ENCODE results near the gene ASCL5. TPM values are rescaled to one million over a fixed set of nuclear protein-coding genes. Genes with fewer than 3 reads are reported as not detected.

The ASCL5 gene
- total RNA-seq, 1 donor from 2014 or later: not detected

DNA sequence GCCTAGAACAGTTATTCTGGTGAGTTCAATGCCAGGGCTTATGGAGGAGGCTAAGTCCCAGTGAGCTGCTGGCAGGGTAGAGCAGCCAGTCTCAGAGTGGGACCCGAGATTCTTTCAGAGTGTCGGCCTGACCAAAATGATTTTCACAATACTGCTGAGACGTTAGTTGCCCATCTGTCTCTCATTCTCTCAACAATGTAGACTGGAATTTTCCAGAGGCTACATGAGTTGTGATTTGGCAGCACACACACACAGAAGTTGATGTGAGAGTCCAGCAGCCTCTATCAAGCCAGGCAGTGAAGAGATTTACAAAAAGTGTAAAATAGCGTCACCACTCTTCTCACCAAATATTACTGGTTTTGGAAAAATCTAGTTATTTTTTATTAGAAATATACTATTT lies 36.4 kb downstream of the ASCL5 start:
- no peak for DNase-seq (ENCODE audit: extremely low read depth, low read depth, low spot score)

DNA sequence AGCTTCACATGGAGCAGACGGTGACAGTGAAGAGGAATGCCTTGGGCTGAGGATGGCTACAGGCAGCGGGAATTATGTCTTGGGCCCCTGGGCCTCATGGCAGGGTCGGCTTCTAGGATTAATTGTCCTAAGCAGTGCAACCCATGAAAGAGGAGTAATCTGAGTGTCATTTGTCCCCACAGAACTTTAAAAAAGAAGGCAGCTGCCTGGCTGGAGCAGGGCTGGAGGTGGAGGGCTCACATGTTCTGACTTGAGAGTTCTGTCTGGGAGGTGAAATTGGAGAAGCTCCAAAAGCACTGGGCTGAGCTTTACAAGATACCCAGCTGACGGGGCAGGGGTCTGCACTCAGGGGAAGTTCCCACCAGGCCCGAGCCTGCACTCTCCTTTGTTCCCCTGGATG lies 37.4 kb downstream of the ASCL5 start:
- no peak for DNase-seq (ENCODE audit: extremely low read depth, low read depth, low spot score)

DNA sequence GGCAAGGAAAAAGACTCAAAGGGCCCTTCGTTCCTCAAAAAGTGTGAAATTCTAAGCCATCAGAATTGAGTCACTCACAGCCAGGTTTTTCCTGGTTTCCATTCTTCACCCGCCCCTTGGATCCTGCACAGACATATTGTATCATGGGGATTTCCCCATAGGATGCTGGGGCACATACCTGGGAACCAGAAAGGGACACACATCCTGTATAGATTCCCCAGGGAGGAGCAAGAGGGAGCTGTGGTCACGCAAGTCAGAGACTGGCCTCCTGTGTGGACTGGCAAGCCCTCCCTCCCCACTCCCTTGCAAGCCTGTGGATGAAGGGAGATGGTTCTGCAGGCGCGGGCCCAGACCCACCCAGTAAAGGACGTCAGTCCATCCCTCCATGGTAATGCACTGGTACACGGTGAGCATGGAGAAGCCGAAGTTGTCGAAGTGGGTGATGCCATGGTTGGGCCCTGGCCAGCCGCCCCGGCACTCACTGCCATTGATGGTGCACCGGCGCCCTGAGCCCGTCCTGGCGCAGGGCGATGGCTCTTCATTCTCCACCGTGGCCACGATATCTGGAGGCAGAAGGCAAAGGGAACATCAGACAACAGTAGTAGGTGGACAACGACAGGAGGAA lies 38.0 kb downstream of the ASCL5 start:
- no peak for DNase-seq (ENCODE audit: extremely low read depth, low read depth, low spot score)

DNA sequence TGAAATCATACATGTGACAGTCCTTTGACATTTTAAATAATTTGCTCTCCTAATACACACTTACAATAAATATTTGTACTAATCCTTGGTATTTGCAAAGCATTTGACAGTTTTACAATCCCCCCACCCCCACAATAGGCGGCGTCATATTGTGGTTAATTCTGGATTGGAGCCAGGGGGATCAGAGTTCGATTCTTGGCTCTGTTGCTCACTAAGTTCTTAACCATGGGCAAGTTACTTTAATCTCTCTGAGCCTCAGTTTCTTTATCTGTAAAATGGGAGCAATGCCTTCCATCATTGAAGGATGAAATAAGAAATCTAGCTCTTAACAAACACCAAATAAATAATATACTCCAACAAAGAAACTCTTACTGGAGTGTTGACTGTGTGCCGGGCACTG lies 38.6 kb downstream of the ASCL5 start:
- no peak for DNase-seq (ENCODE audit: extremely low read depth, low read depth, low spot score)

DNA sequence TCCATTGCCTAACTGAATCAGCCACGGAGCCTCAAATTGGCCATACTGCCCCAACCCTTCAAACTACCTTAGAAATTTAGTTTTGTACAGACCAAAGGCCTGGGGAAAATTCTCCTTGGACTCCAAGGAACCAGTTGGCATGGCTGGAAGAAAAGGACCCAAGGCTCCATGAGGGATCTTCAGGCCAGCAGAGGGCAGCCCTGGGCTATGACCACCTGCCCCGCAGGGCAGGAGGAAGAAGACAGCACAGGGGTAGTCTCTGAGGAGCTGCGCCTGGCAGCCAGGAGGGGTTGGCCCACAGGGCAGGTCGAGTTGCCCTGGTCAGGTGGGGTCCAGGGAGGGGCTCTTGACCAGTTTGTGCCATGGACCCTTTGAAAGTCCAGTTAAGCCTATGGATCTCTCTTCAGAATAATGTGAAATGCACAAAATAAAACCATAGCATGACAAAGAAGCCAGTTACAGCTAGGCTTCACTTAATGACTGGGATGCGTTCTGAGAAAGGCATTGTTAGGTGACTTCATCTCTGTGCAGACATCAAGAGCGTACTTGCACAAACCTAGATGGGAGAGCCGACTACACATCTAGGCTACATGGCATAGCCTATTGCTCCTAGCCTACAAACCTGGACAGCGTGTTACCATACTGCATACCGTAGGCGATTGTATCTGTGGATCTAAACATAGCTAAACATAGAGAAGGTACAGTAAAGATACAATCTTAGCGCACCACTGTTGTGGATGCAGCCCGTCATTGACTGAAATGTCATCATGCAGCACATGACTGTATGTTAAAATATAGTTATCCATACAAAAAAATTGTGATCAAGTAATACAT lies 40.9 kb downstream of the ASCL5 start:
- no peak for DNase-seq (ENCODE audit: extremely low read depth, low read depth, low spot score)

DNA sequence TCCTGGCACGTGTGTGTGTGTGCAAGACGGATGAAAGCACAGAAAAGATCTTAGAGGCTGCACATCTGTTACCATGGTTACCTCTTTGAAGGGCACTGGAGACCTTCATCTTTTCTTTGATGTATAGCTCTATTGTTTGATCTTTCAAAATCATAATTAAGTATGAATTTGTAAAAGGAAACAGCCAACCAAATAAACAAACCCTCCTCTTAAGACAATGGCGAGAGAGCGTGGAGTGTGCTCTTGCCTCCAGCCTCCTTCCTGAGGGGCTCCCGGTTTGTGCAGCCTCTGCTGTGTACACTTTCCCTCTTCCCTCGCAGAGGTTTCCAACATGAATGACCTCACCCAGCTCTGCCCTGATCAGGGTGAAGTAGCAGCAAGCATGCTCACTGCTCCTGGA lies 42.7 kb downstream of the ASCL5 start:
- DNase-seq (ENCODE audit: extremely low read depth, low read depth, low spot score): no peak

DNA sequence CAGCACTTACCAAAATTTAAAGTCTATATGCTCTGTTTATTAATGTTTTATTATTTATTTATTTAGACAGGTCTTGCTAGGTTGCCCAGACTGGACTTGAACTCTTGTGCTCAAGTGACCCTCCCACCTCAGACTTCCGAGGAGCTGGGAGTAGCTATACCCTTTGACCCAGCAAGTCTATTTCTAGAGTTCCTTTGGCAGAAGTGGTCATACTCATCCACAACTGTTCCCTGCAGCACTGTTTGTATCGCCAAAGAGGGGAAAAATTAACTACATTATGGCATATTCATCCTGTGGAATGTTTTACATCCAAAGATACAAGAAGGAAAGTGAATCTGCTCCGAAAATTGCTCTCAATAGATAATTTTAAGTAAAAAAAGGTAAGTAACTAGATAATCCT lies 43.2 kb downstream of the ASCL5 start:
- no peak for DNase-seq (ENCODE audit: extremely low read depth, low read depth, low spot score)

DNA sequence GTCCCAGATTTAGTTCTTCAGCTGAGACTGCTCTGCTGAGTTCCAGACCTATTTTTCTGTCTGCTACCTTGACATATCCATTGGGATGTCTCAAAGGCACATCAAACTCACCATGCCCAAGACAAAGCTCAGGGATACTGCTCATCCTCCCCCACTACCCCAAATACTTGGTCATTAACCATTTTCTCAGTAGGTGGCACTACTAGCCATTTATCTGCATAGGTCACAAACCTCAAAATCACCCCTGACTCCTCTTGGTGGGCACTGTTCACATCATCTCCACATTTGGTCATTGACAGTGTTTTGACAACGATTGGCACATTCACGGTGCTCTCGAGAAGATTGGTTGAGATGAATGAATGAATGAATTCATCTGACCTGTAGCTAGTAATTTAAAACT lies 46.8 kb downstream of the ASCL5 start:
- DNase-seq (ENCODE audit: extremely low read depth, low read depth, low spot score): no peak

DNA sequence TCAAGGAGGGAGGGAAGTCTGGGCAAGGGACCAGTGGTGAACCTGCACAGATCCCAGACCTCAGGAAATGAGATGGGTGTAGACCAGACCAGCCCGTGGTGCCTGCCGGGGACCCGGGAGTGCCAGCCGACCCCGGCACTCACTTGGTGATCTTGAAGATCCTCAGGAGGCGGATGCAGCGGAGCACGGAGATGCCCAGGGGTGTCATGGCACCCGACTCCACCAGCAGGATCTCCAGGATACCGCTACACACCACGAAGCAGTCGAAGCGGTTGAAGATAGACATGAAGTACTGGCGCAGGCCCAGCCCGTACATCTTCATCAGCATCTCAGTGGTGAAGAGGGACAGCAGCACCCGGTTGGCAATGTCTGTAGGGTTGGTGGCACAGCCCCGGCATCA lies 49.2 kb downstream of the ASCL5 start:
- no peak for DNase-seq (ENCODE audit: extremely low read depth, low read depth, low spot score)

DNA sequence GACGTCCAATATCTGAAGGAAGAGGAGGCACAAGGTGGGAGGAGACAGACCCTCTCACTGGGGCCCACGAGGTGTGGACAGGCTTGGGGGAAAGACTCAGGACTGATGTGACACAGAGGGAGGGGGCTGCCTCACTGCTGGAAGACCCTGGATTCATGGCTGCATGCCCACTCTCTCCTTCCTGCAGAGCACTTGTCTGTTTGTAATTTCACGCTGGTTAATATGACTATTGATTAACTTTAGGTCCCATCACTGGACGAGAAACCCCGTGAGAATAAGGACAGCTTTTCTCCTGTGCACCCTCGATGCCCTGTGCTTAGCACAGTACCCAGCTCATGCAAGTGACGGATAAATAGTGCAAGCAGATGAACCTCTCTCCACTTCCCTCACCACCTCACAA lies 49.9 kb downstream of the ASCL5 start:
- no peak for DNase-seq (ENCODE audit: extremely low read depth, low read depth, low spot score)

DNA sequence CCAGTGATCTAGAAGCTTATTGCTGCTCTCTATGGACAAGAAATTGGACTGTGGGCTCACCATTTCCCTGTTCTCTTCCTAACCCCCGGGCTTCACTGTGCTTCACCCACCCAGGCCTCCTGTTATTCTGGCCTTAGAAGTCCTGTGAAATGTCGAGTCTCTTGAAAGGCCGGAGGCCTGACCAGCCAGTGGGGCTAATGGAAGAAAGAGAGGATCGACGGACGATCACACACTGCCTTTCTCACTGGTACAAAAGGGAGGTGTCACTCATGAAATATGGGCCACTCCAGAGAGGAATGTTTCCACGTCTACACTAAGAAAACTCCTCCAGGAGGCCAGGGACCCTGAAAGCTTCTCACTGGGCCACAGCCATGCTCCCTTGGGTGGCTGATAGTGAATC lies 50.9 kb downstream of the ASCL5 start:
- no peak for DNase-seq (ENCODE audit: extremely low read depth, low read depth, low spot score)

DNA sequence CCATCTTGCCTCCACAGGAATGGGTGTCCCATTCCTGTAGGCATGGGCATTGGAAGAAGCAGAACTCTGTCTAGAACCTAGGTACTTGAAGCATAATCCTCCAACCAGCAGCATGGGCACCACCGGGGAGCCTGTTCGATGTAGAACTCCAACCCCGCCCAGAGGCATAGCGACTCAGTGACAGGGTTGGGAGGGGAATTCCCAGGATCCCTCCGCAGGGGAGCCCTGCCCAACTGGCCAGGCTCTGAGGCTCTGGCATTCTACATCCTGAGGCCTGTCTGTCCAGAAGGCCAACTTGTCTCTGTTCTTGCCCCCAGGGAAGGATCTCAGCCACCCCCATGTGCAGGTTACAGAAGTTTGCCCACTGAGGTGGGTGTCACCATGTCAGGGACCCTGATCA lies 53.0 kb downstream of the ASCL5 start:
- DNase-seq (ENCODE audit: extremely low read depth, low read depth, low spot score): no peak

DNA sequence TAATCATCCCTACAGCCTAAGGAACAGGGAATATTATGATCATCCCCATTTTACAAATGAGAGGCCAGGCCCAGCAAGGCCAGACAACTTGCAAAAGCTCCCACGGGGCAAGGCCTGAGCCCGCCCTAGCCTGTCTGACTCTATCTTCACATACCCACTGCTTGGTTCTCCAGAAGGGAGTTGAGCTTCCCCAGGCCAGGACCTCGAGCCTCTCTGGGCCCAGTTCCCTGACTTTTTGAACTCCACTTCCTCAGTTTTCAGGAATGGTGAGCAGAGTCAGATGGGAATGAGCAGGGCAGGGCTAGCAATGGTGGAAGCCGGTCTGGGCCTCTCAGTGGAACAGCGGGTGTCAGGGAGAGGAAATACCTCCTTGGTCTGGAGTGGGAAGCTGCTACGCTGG lies 54.1 kb downstream of the ASCL5 start:
- no peak for DNase-seq (ENCODE audit: extremely low read depth, low read depth, low spot score)

DNA sequence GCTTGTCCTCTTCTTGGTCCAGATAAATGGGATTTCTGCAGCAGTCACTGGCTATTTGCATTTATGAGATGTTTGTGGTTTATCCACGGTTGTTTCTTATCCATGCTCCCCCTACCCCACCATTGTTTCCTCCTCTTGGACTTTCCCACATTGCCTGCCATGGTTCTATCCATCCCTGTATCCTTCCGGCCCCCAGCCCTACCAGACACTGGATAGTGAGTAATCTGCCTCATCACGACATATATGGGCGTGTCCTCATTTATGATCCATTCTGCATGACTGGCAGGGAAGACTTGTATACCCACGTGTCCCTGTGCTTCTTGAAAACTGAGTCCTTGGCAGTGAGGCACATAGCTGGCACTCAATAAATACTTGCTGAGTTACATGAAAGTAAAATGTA lies 54.8 kb downstream of the ASCL5 start:
- DNase-seq (ENCODE audit: extremely low read depth, low read depth, low spot score): no peak

DNA sequence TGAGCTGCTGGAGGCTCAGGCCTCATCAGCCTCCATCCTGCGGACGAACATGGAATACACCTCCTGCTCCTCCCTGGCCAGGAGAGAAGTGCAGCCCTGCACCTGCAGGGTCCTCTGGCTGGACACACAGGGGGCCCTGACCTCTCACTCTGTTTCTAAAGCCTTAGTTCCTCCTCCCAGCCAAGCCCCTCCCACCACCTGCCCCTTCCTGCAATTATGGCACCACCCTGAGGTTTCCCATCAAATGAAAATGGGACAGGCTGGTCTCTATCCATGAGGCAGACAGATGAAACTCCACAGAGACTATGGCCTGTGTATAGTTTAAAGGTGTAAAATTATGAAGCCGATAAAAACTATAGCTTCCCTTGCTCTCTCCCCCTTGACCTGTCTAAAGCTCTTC lies 57.3 kb downstream of the ASCL5 start:
- DNase-seq (ENCODE audit: extremely low read depth, low read depth, low spot score): no peak

DNA sequence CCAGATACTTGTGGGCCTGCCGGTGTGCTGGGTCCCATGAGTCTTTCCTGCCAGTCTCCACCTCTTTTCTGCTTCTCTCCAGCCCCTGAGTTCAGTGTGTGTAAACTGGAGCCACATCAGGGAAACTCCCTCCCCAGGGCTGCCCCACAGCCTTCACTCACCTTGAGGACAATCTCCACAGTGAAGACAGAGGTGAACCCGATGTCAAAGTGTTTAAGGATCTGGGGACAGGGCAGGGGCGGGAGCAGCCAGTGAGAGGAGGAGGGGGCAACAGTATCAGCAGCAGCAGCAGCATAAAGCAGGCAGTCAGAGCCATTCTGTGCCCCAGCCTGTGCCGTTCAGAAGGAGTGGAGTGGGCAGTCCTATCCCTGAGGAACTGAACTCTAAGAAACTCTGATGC lies 58.0 kb downstream of the ASCL5 start:
- no peak for DNase-seq (ENCODE audit: extremely low read depth, low read depth, low spot score)

DNA sequence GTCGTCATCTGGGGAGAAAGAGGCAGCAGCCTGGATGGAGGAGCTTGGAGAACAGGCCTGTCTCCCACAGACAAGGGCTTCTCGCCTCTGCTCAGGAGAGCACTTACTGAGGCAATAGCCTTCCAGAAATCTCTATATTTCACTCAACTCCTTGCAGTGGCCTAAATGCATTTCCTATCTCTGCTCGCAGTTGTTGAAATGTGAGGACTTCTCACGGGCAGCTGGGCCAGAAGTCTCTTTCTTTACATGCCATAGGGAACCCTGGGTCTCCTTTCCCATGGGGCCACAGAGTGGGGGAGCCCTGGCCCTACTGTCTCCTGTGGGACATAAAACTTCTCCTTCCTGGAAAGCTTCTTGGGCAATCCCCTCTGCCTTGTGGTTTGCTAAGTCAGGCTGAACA lies 60.0 kb downstream of the ASCL5 start:
- DNase-seq (ENCODE audit: extremely low read depth, low read depth, low spot score): no peak

DNA sequence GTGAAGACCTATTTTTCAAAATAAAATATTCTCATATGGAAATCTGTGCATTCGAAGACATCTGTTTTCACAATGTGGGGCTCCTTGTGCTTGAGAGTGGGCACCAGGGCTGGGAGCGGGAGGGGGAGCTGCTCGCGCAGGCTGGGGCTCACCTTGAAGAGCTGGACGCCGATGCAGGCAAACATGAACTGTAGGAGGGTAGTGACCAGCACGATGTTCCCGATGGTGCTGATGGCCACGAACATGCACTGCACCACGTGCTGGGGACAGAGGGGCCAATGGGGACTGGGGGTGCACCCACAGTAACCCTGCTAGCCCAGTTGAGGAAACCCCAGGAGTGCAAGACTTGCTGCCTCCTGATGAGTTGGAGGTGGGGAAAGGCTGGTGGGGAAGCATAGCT lies 61.3 kb downstream of the ASCL5 start:
- no peak for DNase-seq (ENCODE audit: extremely low read depth, low read depth, low spot score)

DNA sequence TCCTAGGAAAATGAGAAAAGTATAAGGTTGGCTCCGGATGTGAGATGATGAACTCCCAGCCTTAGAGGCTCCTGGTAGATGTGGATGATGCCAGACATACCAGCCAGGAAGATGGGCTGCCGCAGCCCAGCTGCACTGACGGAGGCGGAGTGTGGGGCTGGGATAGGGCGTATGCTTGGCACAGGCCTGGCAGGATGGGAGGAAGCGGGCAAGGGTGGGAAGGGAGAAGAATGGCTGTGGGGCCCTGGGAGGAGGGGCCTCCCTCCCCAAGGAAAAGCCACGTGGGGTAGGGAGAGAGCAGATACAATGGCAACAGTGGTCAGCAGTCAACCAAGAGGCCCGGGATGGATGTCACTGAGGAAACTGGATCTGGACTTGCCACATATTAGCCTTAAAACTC lies 62.2 kb downstream of the ASCL5 start:
- DNase-seq (ENCODE audit: extremely low read depth, low read depth, low spot score): no peak
